Left kidney (tissue), 8 donors: ENCODE data around the gene NPR3. TPM values are rescaled to one million over a fixed set of nuclear protein-coding genes. Genes with fewer than 3 reads are reported as not detected.

Experiments
- DNase-seq: peaks from one replicate; pipeline ENCODE4 v3.0.0-alpha.2; 2013
- long read RNA-seq, 8 donors: transcript quantifications; one replicate each; lab custom pipeline, GENCODE V29; 2026
- polyA plus RNA-seq: library from polyadenylated mRNA; unstranded; fragments of 120-200 nt; gene quantifications from one replicate; pipeline ENCODE4 v1.2.1, GENCODE V29; 2013; ENCODE audit not compliant: insufficient read length

The NPR3 gene
- polyA plus RNA-seq = 34.5 TPM
- long read RNA-seq, donor 1, full-length matches to known transcripts = 4 of 4 reads
- long read RNA-seq, donor 1, partial matches to known transcripts = 0 of 4 reads
- long read RNA-seq, donor 1, other reads (novel, unspliced or antisense) = 0 of 4 reads
- long read RNA-seq, donor 2, full-length matches to known transcripts = 1 of 1 reads
- long read RNA-seq, donor 2, partial matches to known transcripts = 0 of 1 reads
- long read RNA-seq, donor 2, other reads (novel, unspliced or antisense) = 0 of 1 reads
- long read RNA-seq, donor 3, full-length matches to known transcripts = 5 of 5 reads
- long read RNA-seq, donor 3, partial matches to known transcripts = 0 of 5 reads
- long read RNA-seq, donor 3, other reads (novel, unspliced or antisense) = 0 of 5 reads
- long read RNA-seq, donor 4 = 0 reads
- long read RNA-seq, donor 5, full-length matches to known transcripts = 7 of 22 reads
- long read RNA-seq, donor 5, partial matches to known transcripts = 15 of 22 reads
- long read RNA-seq, donor 5, other reads (novel, unspliced or antisense) = 0 of 22 reads
- long read RNA-seq, donor 6, full-length matches to known transcripts = 7 of 7 reads
- long read RNA-seq, donor 6, partial matches to known transcripts = 0 of 7 reads
- long read RNA-seq, donor 6, other reads (novel, unspliced or antisense) = 0 of 7 reads
- long read RNA-seq, donor 7, full-length matches to known transcripts = 2 of 2 reads
- long read RNA-seq, donor 7, partial matches to known transcripts = 0 of 2 reads
- long read RNA-seq, donor 7, other reads (novel, unspliced or antisense) = 0 of 2 reads
- long read RNA-seq, donor 8, partial matches to known transcripts = 0 of 1 reads
- long read RNA-seq, donor 8, other reads (novel, unspliced or antisense) = 0 of 1 reads

- no peak for DNase-seq
Observed at GRCh38 chr5:32710550-32711361, at the start of gene NPR3. TSS of gene NPR3 (plus strand) at chr5:32711321. CDS start at chr5:32711777, 456 bp downstream.

- no peak for DNase-seq
Observed at GRCh38 chr5:32664523-32664922, 46.6 kb upstream of the NPR3 start.

- DNase-seq = no peak
Observed at GRCh38 chr5:32668552-32668951, 42.6 kb upstream of the NPR3 start.

GRCh38 chr5:32673272-32673671 is 37.8 kb upstream of the NPR3 start:
- no peak for DNase-seq

- DNase-seq = no peak
Observed at GRCh38 chr5:32677023-32677422, 34.1 kb upstream of the NPR3 start.

- no peak for DNase-seq
Observed at GRCh38 chr5:32678472-32678871, 32.6 kb upstream of the NPR3 start.

GRCh38 chr5:32679218-32679617 is 31.9 kb upstream of the NPR3 start:
- DNase-seq = no peak

GRCh38 chr5:32680183-32680582 is 30.9 kb upstream of the NPR3 start:
- DNase-seq = no peak

GRCh38 chr5:32683125-32683524 is 28.0 kb upstream of the NPR3 start:
- DNase-seq = no peak

- no peak for DNase-seq
Observed at GRCh38 chr5:32684260-32684659, 26.9 kb upstream of the NPR3 start.

GRCh38 chr5:32686799-32687498 is 24.2 kb upstream of the NPR3 start:
- DNase-seq = no peak

GRCh38 chr5:32687499-32687831 is 23.7 kb upstream of the NPR3 start:
- peak; percentile 14 for DNase-seq

GRCh38 chr5:32690153-32690552 is 21.0 kb upstream of the NPR3 start:
- DNase-seq = no peak

GRCh38 chr5:32690666-32691065 is 20.5 kb upstream of the NPR3 start:
- no peak for DNase-seq

GRCh38 chr5:32692036-32692746 is 18.9 kb upstream of the NPR3 start:
- DNase-seq = no peak

- no peak for DNase-seq
Observed at GRCh38 chr5:32703957-32704356, 7.2 kb upstream of the NPR3 start.

- no peak for DNase-seq
Observed at GRCh38 chr5:32707418-32707997, 3.6 kb upstream of the NPR3 start.

- no peak for DNase-seq
Observed at GRCh38 chr5:32708949-32709348, 2.2 kb upstream of the NPR3 start.

- DNase-seq = peak; percentile 87
Observed at GRCh38 chr5:32709750-32710549, 1.2 kb upstream of the NPR3 start.

GRCh38 chr5:32711362-32711680 is 200 bp downstream of the NPR3 start:
- no peak for DNase-seq
